ENCODE measurements around the gene TBC1D22A. TPM values are rescaled to one million over a fixed set of nuclear protein-coding genes. Genes with fewer than 3 reads are reported as not detected.

Gene TBC1D22A
- total RNA-seq, 1 donor from 2014 or later, result 23.2 TPM

- Mint-ChIP-seq H3K9me3 (ENCODE audit: low read depth) (peaks cover 25% of the 10 kb centered on the region), H3K36me3 (ENCODE audit: insufficient read depth) (peaks cover 14% of the 10 kb centered on the region), H3K27me3 (no peaks in the 10 kb centered on the region), H3K27ac (no peak overlapping the region), H3K4me1 (ENCODE audit: low read depth) (no peaks in the 10 kb centered on the region), H3K4me3 (ENCODE audit: low read depth) (no peak overlapping the region)
- no peak for TF ChIP-seq CTCF (IDR thresholded peaks at IDR 0.05; ENCODE audit: unreplicated experiment)
- no peak for DNase-seq (ENCODE audit: low spot score, unreplicated experiment)
These were observed 414.3 kb downstream of the TBC1D22A start for GRCh38 chr22:47176573-47177333.

- DNase-seq (ENCODE audit: low spot score, unreplicated experiment), result no peak
- Mint-ChIP-seq H3K36me3 (ENCODE audit: insufficient read depth) (peaks cover 14% of the 10 kb centered on the region), H3K4me1 (ENCODE audit: low read depth) (no peaks in the 10 kb centered on the region), H3K27me3 (no peaks in the 10 kb centered on the region), H3K9me3 (ENCODE audit: low read depth) (peaks cover 30% of the 10 kb centered on the region), H3K27ac (no peak overlapping the region), H3K4me3 (ENCODE audit: low read depth) (no peak overlapping the region)
- no peak for TF ChIP-seq CTCF (IDR thresholded peaks at IDR 0.05; ENCODE audit: unreplicated experiment)
These were observed 414.9 kb downstream of the TBC1D22A start for GRCh38 chr22:47177334-47177815.

GRCh38 chr22:47178339-47178738 is 415.9 kb downstream of the TBC1D22A start:
- no peaks in the 10 kb centered on the region for H3K27me3 Mint-ChIP-seq
- H3K9me3 Mint-ChIP-seq (ENCODE audit: low read depth), result peaks cover 35% of the 10 kb centered on the region
- no peak for TF ChIP-seq CTCF (IDR thresholded peaks at IDR 0.05; ENCODE audit: unreplicated experiment)
- H3K36me3 Mint-ChIP-seq (ENCODE audit: insufficient read depth), result peaks cover 14% of the 10 kb centered on the region
- H3K4me1 Mint-ChIP-seq (ENCODE audit: low read depth), result no peaks in the 10 kb centered on the region
- H3K4me3 Mint-ChIP-seq (ENCODE audit: low read depth), result no peak overlapping the region
- no peak overlapping the region for H3K27ac Mint-ChIP-seq
- no peak for DNase-seq (ENCODE audit: low spot score, unreplicated experiment)

GRCh38 chr22:47180796-47181195 is 418.3 kb downstream of the TBC1D22A start:
- peaks cover 53% of the 10 kb centered on the region for H3K9me3 Mint-ChIP-seq (ENCODE audit: low read depth)
- TF ChIP-seq CTCF (IDR thresholded peaks at IDR 0.05; ENCODE audit: unreplicated experiment), result no peak
- no peaks in the 10 kb centered on the region for H3K4me1 Mint-ChIP-seq (ENCODE audit: low read depth)
- H3K27me3 Mint-ChIP-seq, result no peaks in the 10 kb centered on the region
- H3K27ac Mint-ChIP-seq, result no peak overlapping the region
- H3K4me3 Mint-ChIP-seq (ENCODE audit: low read depth), result no peak overlapping the region
- peaks cover 8% of the 10 kb centered on the region for H3K36me3 Mint-ChIP-seq (ENCODE audit: insufficient read depth)
- no peak for DNase-seq (ENCODE audit: low spot score, unreplicated experiment)

GRCh38 chr22:47187176-47187957 is 424.9 kb downstream of the TBC1D22A start:
- Mint-ChIP-seq H3K27me3 (no peaks in the 10 kb centered on the region), H3K9me3 (ENCODE audit: low read depth) (peaks cover 39% of the 10 kb centered on the region), H3K27ac (no peak overlapping the region), H3K4me1 (ENCODE audit: low read depth) (no peaks in the 10 kb centered on the region), H3K36me3 (ENCODE audit: insufficient read depth) (peaks cover 1% of the 10 kb centered on the region), H3K4me3 (ENCODE audit: low read depth) (no peak overlapping the region)
- no peak for DNase-seq (ENCODE audit: low spot score, unreplicated experiment)
- no peak for TF ChIP-seq CTCF (IDR thresholded peaks at IDR 0.05; ENCODE audit: unreplicated experiment)

Data from progenitor cell of endocrine pancreas (in vitro differentiated cells).